ENCODE results near the gene CARTPT. TPM values are rescaled to one million over a fixed set of nuclear protein-coding genes. Genes with fewer than 3 reads are reported as not detected.

CARTPT gene
- total and polyA plus RNA-seq, 2 donors from 2014 or later = not detected

DNA sequence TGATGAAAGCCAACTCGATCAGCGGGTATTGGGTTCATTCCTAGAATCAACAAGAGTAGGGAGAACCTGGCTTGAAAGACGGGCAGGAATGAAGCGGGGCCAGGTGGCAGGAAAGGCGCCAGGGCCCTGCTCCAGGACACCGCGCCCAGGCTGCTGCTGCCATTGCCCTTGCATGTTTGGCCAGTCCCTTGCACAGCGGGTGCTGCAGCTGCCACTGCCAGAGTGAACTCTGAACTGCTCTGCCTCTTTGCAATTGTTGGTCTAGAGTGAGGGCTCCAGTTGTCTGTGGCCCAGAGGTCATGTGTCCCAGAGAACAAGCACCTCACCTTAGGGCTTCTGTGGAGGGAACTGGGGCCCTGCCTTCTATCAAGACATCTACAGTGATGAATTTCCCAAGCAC is 24.0 kb upstream of the CARTPT start:
- Histone ChIP-seq H3K27ac (ENCODE audit: low read depth in 2 of 2, low read length in 2 of 2) (no peak overlapping the region), H3K9me3 (ENCODE audit: control insufficient read depth in 2 of 3, insufficient read depth in 1 of 3, low read length in 3 of 3) (no peaks in the 10 kb centered on the region), H3K9ac (ENCODE audit: low read length in 3 of 3) (no peak overlapping the region), H3K4me3 (ENCODE audit: low read length in 3 of 3) (no peak overlapping the region), H3K36me3 (ENCODE audit: control insufficient read depth in 2 of 3, insufficient read depth in 3 of 3, low read length in 3 of 3) (no peaks in the 10 kb centered on the region), H3K4me1 (ENCODE audit: control insufficient read depth in 2 of 3, insufficient read depth in 2 of 3, low read depth in 1 of 3, low read length in 3 of 3) (peaks cover 0 to 2% (median 0%) of the 10 kb centered on the region in 3 donors), H3K27me3 (ENCODE audit: control insufficient read depth, insufficient read depth, low read length) (no peaks in the 10 kb centered on the region)
- TF ChIP-seq, protein P1, sequence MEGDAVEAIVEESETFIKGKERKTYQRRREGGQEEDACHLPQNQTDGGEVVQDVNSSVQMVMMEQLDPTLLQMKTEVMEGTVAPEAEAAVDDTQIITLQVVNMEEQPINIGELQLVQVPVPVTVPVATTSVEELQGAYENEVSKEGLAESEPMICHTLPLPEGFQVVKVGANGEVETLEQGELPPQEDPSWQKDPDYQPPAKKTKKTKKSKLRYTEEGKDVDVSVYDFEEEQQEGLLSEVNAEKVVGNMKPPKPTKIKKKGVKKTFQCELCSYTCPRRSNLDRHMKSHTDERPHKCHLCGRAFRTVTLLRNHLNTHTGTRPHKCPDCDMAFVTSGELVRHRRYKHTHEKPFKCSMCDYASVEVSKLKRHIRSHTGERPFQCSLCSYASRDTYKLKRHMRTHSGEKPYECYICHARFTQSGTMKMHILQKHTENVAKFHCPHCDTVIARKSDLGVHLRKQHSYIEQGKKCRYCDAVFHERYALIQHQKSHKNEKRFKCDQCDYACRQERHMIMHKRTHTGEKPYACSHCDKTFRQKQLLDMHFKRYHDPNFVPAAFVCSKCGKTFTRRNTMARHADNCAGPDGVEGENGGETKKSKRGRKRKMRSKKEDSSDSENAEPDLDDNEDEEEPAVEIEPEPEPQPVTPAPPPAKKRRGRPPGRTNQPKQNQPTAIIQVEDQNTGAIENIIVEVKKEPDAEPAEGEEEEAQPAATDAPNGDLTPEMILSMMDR (IDR thresholded peaks at IDR 0.05; ENCODE audit: borderline replicate concordance, extremely low read depth, insufficient read depth) = no peak
- FAIRE-seq (no peak), DNase-seq (no peak)
- intact Hi-C loops (cut with DNase I) = no loop called here

DNA sequence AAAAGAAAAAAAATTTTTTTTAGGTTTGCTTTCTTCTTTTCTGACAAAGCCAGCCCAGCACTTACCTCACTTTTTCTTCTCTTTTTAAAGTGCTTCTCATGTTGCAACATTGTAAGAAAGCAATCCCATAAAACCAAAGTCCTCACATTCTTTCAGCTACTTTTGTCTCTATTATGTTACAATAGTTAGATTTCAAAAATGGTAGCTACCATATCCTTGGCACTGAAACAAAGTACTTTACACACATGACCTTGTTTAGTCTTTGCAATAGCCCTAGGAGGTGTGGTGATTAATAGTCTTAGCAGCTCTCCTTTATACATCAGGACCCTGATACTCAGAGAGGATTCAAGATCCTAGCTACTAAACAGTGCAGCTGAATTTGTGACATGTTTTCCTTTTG is 23.5 kb upstream of the CARTPT start:
- peaks cover 0 to 2% (median 0%) of the 10 kb centered on the region in 3 donors for H3K4me1 ChIP-seq (ENCODE audit: control insufficient read depth in 2 of 3, insufficient read depth in 2 of 3, low read depth in 1 of 3, low read length in 3 of 3)
- H3K27me3 ChIP-seq (ENCODE audit: control insufficient read depth, insufficient read depth, low read length) = no peaks in the 10 kb centered on the region
- peak in 2 of 5 donors; percentile 14 to 16 for DNase-seq
- H3K27ac ChIP-seq (ENCODE audit: low read depth in 2 of 2, low read length in 2 of 2) = no peak overlapping the region
- no peak overlapping the region for H3K4me3 ChIP-seq (ENCODE audit: low read length in 3 of 3)
- H3K9me3 ChIP-seq (ENCODE audit: control insufficient read depth in 2 of 3, insufficient read depth in 1 of 3, low read length in 3 of 3) = no peaks in the 10 kb centered on the region
- no peak for FAIRE-seq
- H3K9ac ChIP-seq (ENCODE audit: low read length in 3 of 3) = no peak overlapping the region
- TF ChIP-seq, protein P1 (IDR thresholded peaks at IDR 0.05; ENCODE audit: borderline replicate concordance, extremely low read depth, insufficient read depth) = no peak
- intact Hi-C loops (cut with DNase I) = no loop called here
- H3K36me3 ChIP-seq (ENCODE audit: control insufficient read depth in 2 of 3, insufficient read depth in 3 of 3, low read length in 3 of 3) = no peaks in the 10 kb centered on the region

DNA sequence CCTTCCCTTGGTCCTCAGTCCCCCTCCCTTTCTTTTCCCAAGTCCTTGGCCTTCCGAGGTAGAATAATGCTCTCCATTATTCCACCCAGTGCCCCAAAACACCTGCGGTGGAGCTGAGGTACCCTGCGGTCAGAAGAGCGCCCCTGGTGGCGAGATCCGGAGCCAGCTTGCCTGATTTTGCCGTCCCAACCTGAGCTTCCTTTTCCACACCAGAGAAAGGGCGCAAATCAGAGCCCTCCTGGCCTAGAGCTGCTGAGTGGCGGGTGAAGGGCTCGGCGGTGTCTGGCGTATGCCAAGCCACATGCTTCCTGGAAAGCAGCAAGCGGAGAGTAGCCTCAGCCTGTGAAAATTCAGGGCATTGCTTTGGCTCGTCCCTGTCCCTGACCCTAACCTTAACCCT is 21.1 kb upstream of the CARTPT start:
- FAIRE-seq (no peak), DNase-seq (no peak)
- Histone ChIP-seq H3K4me1 (ENCODE audit: control insufficient read depth in 2 of 3, insufficient read depth in 2 of 3, low read depth in 1 of 3, low read length in 3 of 3) (peaks cover 0 to 2% (median 0%) of the 10 kb centered on the region in 3 donors), H3K9me3 (ENCODE audit: control insufficient read depth in 2 of 3, insufficient read depth in 1 of 3, low read length in 3 of 3) (no peaks in the 10 kb centered on the region), H3K27ac (ENCODE audit: low read depth in 2 of 2, low read length in 2 of 2) (no peak overlapping the region), H3K4me3 (ENCODE audit: low read length in 3 of 3) (no peak overlapping the region), H3K9ac (ENCODE audit: low read length in 3 of 3) (no peak overlapping the region), H3K27me3 (ENCODE audit: control insufficient read depth, insufficient read depth, low read length) (no peaks in the 10 kb centered on the region), H3K36me3 (ENCODE audit: control insufficient read depth in 2 of 3, insufficient read depth in 3 of 3, low read length in 3 of 3) (no peaks in the 10 kb centered on the region)
- TF ChIP-seq, protein P1 (IDR thresholded peaks at IDR 0.05; ENCODE audit: borderline replicate concordance, extremely low read depth, insufficient read depth) = no peak
- intact Hi-C loops (cut with DNase I) = no loop called here

DNA sequence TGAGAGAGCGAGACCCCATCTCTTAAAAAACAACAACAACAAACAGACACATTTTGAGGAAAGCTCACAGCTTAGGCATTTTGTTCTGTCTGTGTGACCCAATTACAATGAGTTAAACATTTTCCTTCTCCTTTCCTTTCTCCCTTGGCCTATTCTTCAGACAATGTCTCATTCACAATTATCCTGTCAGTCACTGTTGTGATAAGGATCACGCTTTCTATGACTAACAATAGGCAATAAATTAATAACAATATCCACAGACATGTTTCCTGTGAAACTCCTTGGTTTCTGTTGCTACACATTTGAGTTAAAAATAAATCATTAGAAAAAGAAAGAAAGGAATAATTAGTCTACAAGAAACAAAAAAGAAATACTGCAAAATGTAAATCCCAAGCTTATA is 19.8 kb upstream of the CARTPT start:
- TF ChIP-seq, protein P1 (IDR thresholded peaks at IDR 0.05; ENCODE audit: borderline replicate concordance, extremely low read depth, insufficient read depth) = no peak
- Histone ChIP-seq H3K27ac (ENCODE audit: low read depth in 2 of 2, low read length in 2 of 2) (no peak overlapping the region), H3K9me3 (ENCODE audit: control insufficient read depth in 2 of 3, insufficient read depth in 1 of 3, low read length in 3 of 3) (no peaks in the 10 kb centered on the region), H3K9ac (ENCODE audit: low read length in 3 of 3) (no peak overlapping the region), H3K4me3 (ENCODE audit: low read length in 3 of 3) (no peak overlapping the region), H3K4me1 (ENCODE audit: control insufficient read depth in 2 of 3, insufficient read depth in 2 of 3, low read depth in 1 of 3, low read length in 3 of 3) (peaks cover 0 to 2% (median 0%) of the 10 kb centered on the region in 3 donors), H3K27me3 (ENCODE audit: control insufficient read depth, insufficient read depth, low read length) (no peaks in the 10 kb centered on the region), H3K36me3 (ENCODE audit: control insufficient read depth in 2 of 3, insufficient read depth in 3 of 3, low read length in 3 of 3) (no peaks in the 10 kb centered on the region)
- intact Hi-C loops (cut with DNase I) = no loop called here
- FAIRE-seq = no peak
- DNase-seq = no peak

Measured in kidney (tissue), 14 donors.